ENCODE data around the gene KCNIP4. TPM values are rescaled to one million over a fixed set of nuclear protein-coding genes. Genes with fewer than 3 reads are reported as not detected.
A peak's percentile ranks its signal among the peaks of the same experiment; 100 is the strongest.

The KCNIP4 gene
- total RNA-seq, 1 experiment from 2014 or later, result not detected

DNA sequence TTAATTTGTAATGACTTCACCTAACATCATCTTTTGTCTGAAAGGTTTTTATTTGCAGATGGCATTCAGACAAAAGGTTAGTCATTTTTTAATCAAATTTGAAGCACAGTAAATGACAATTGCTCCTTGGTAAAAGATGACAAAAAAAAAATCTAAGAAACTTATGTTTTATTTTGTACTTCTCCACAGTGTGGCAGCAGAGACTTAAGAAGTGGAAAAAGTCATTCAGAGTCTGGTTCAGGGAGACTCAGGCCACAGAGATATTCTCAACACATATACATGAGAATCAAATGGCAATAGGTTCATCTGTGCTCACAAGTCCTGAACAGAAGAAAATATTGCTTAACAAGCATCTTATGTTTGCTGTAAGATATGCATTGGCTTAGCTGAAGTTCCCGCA, 436.2 kb downstream of the KCNIP4 start:
- Histone ChIP-seq H3K4me3 (no peak overlapping the region), H2AFZ (no peak overlapping the region), H3K4me2 (no peak overlapping the region), H3K27ac (no peak overlapping the region), H3K27me3 (ENCODE audit: insufficient read depth, low read depth) (no peaks in the 10 kb centered on the region), H3K36me3 (ENCODE audit: low read depth) (no peaks in the 10 kb centered on the region), H3K4me1 (replicated peaks; ENCODE audit: insufficient read depth) (no peaks in the 10 kb centered on the region), H4K20me1 (ENCODE audit: insufficient read depth) (no peaks in the 10 kb centered on the region), H3F3A (ENCODE audit: insufficient read depth, low read depth) (no peaks in the 10 kb centered on the region), H3K9me3 (ENCODE audit: insufficient read depth, low read depth) (no peaks in the 10 kb centered on the region), H3K9me2 (ENCODE audit: insufficient read depth) (no peaks in the 10 kb centered on the region), H3K79me2 (ENCODE audit: low read depth) (no peaks in the 10 kb centered on the region)
- ChIA-PET POLR2A (ENCODE audit: unreplicated experiment) (no interaction called here), CTCF (no interaction called here)
- intact Hi-C loops (cut with micrococcal nuclease; ENCODE audit: unreplicated experiment), result loop anchor here (1.0 to 5.0 kb wide), 2 partner anchors 256 to 875 kb away; no protein-coding TSS in a partner anchor
- DNase-seq, result no peak
- no TSS peak for BruUV-seq (replicated peaks)
- TF ChIP-seq, protein P1, sequence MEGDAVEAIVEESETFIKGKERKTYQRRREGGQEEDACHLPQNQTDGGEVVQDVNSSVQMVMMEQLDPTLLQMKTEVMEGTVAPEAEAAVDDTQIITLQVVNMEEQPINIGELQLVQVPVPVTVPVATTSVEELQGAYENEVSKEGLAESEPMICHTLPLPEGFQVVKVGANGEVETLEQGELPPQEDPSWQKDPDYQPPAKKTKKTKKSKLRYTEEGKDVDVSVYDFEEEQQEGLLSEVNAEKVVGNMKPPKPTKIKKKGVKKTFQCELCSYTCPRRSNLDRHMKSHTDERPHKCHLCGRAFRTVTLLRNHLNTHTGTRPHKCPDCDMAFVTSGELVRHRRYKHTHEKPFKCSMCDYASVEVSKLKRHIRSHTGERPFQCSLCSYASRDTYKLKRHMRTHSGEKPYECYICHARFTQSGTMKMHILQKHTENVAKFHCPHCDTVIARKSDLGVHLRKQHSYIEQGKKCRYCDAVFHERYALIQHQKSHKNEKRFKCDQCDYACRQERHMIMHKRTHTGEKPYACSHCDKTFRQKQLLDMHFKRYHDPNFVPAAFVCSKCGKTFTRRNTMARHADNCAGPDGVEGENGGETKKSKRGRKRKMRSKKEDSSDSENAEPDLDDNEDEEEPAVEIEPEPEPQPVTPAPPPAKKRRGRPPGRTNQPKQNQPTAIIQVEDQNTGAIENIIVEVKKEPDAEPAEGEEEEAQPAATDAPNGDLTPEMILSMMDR (conservative IDR thresholded peaks at IDR 0.05), result peak; percentile 56; the same call in 1 of the 2 replicates
- no peak for TF ChIP-seq EZH2 (IDR thresholded peaks at IDR 0.05; ENCODE audit: low read depth)

DNA sequence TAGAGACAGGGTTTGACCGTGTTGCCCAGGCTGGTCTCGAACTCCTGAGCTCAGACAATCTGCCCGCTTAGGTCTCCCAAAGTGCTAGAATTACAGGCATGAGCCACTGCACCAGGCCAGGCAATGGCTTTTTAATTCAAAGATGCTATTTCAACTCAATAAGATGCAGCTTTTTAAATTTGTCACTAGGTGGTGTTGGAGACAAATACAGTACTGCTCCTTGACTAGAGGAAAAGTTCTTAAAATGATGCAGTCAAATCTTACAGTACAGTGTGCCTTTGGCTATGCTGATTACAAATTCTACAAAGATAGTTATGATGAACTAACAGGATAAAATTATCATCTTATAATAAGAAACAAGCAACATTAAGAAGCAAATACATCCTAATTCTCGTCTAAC, 441.1 kb downstream of the KCNIP4 start:
- Histone ChIP-seq H3K9me3 (ENCODE audit: insufficient read depth, low read depth) (no peaks in the 10 kb centered on the region), H3K4me1 (replicated peaks; ENCODE audit: insufficient read depth) (no peaks in the 10 kb centered on the region), H3K4me2 (no peak overlapping the region), H4K20me1 (ENCODE audit: insufficient read depth) (no peaks in the 10 kb centered on the region), H3K27ac (no peak overlapping the region), H2AFZ (no peak overlapping the region), H3K9me2 (ENCODE audit: insufficient read depth) (no peaks in the 10 kb centered on the region), H3K36me3 (ENCODE audit: low read depth) (no peaks in the 10 kb centered on the region), H3K79me2 (ENCODE audit: low read depth) (no peaks in the 10 kb centered on the region), H3K27me3 (ENCODE audit: insufficient read depth, low read depth) (no peaks in the 10 kb centered on the region), H3K4me3 (no peak overlapping the region), H3F3A (ENCODE audit: insufficient read depth, low read depth) (no peaks in the 10 kb centered on the region)
- DNase-seq, result no peak
- intact Hi-C loops (cut with micrococcal nuclease; ENCODE audit: unreplicated experiment), result no loop called here
- TF ChIP-seq, protein P1 (conservative IDR thresholded peaks at IDR 0.05), result peak; percentile 37; the same call in 1 of the 2 replicates
- no peak for TF ChIP-seq EZH2 (IDR thresholded peaks at IDR 0.05; ENCODE audit: low read depth)
- CTCF ChIA-PET, result no interaction called here
- POLR2A ChIA-PET (ENCODE audit: unreplicated experiment), result no interaction called here
- no TSS peak for BruUV-seq (replicated peaks)

DNA sequence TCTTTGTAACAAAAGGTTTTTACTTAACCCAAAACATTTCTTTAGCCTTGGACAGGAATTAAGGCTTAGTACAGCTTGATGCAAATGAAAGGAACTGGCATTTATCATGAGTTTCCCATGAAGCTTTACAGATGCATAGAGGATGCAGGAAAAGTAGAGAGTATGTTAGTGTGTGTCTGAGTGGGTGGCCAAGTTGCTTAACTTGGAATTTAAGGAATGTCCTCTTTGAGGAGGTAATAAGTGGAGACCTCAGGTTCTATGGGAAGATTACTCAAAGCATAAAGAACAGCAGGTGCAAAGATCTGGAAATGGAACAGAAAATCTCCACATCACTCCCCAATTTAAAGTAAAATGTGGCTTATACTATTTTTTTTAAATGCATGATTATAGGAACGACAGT, 457.9 kb downstream of the KCNIP4 start:
- CTCF ChIA-PET, result no interaction called here
- TF ChIP-seq EZH2 (IDR thresholded peaks at IDR 0.05; ENCODE audit: low read depth), result no peak
- TF ChIP-seq, protein P1 (conservative IDR thresholded peaks at IDR 0.05), result no peak
- POLR2A ChIA-PET (ENCODE audit: unreplicated experiment), result no interaction called here
- BruUV-seq (replicated peaks), result no TSS peak
- Histone ChIP-seq H3K9me2 (ENCODE audit: insufficient read depth) (no peaks in the 10 kb centered on the region), H3K4me3 (no peak overlapping the region), H4K20me1 (ENCODE audit: insufficient read depth) (no peaks in the 10 kb centered on the region), H3K4me2 (no peak overlapping the region), H2AFZ (no peak overlapping the region), H3K27me3 (ENCODE audit: insufficient read depth, low read depth) (no peaks in the 10 kb centered on the region), H3K4me1 (replicated peaks; ENCODE audit: insufficient read depth) (no peaks in the 10 kb centered on the region), H3F3A (ENCODE audit: insufficient read depth, low read depth) (no peaks in the 10 kb centered on the region), H3K79me2 (ENCODE audit: low read depth) (no peaks in the 10 kb centered on the region), H3K9me3 (ENCODE audit: insufficient read depth, low read depth) (no peaks in the 10 kb centered on the region), H3K27ac (no peak overlapping the region), H3K36me3 (ENCODE audit: low read depth) (no peaks in the 10 kb centered on the region)
- no peak for DNase-seq
- intact Hi-C loops (cut with micrococcal nuclease; ENCODE audit: unreplicated experiment), result no loop called here
